Fibroblast of gingiva (primary cell): ENCODE data around the gene CHMP2A.
"Not testable (repeated sequence)": the region's sequence is repeated elsewhere in the genome, so short reads cannot be mapped to it uniquely, and the experiment has no call there.

Experiments
- DNase-seq: peaks from one replicate; pipeline ENCODE4 v3.0.0-alpha.2; 2011; ENCODE audit warnings: low read depth

CHMP2A gene

GRCh38 chr19:58511353-58512208 is 43.3 kb downstream of the CHMP2A start, which contains the start of gene SLC27A5:
Gene SLC27A5 (minus strand): TSS chr19:58511992. CDS start chr19:58511955, 37 bp downstream.
- DNase-seq = no peak

DNA sequence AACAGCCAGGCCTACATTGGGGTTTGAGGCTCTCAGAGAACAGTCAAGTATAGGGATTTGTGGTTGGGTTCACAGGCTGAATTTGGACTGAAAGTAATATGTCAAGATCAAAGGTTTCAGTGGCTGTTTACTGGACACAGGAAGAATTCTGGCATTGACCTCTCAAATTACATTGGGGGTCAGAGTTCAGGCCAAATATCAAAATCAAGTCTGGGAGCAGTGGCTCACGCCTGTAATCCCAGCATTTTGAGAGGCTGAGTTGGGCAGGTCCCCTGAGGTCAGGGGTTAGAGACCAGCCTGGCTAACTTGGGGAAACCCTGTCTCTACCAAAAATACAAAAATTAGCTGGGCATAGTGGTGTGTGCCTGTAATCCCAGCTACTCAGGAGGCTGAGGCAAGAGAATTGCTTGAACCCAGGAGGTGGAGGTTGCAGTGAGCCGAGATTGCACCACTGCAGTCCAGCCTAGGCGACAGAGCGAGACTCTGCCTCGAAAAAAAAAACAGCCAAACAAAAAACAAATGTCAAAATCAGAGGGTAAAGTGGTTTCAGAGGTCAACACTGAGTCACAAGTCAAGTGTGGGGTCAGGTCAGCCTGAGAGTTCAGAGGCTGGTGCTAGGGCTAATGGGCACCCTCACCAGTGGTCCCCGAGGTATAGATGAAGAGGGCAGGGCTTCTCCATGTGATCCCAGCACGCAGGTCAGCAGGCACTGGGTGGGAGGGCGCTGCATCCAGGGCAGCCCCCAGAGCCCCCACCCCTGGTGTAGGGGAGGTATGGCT is 44.6 kb downstream of the CHMP2A start:
- no peak for DNase-seq

DNA sequence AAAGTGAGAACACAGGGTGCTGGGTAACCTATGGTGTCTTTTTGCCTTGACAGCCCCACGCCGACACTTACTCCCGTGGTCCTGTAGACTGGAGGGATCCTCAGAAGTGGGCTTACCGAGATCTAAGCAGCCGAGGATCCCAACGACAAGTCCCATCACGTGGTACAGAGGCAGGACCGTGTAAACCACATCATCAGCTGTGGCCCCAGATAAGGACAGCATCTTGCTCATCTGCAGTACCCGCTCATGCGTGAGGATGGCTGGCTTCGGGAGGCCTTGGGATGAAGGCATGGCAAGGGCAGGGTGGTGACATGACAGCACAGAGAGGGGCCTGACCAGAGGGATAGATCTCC is 45.2 kb downstream of the CHMP2A start:
- no peak for DNase-seq

DNA sequence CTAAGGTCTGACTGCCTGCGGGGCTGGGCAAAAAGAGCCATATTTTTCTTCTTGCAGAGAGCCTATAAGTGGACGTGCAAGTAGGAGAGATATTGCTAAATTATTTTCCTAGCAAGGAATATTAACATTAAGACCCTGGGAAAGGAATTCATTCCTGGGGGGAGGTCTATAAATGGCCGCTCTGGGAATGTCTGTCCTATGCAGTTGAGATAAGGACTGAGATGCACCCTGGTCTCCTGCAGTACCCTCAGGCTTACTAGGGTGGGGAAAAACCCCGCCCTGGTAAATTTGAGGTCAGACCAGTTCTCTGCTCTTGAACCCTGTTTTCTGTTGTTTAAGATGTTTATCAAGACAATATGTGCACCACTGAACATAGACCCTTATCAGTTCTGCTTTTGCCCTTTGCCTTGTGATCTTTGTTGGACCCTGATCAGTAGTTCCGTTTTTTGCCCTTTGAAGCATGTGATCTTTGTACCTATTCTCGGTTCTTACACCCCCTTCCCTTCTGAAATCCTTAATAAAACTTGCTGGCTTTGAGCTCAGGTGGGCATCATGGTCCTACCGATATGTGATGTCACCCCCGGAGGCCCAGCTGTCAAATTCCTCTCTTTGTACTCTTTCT is 47.2 kb downstream of the CHMP2A start:
- DNase-seq = not testable (repeated sequence)
